Osteoblast (primary cell): ENCODE measurements around the gene INS. TPM values are rescaled to one million over a fixed set of nuclear protein-coding genes. Genes with fewer than 3 reads are reported as not detected.
A peak's percentile ranks its signal among the peaks of the same experiment; 100 is the strongest.

Source experiments
- DNase-seq: peaks from one replicate; pipeline ENCODE4 v3.0.0; 2011; ENCODE audit warnings: low spot score, mixed read lengths; ENCODE audit not compliant: insufficient read length; ENCODE audit errors: missing footprints
- H2AFZ ChIP-seq: 2 replicates; pipeline ENCODE4 v1.6.0; 2011; ENCODE audit warnings: mild to moderate bottlenecking, low read length
- H3K27ac ChIP-seq: 2 replicates; pipeline ENCODE4 v1.5.1; 2011; ENCODE audit warnings: mild to moderate bottlenecking, low read depth, low read length, moderate library complexity
- H3K27me3 ChIP-seq: 2 replicates; pipeline ENCODE4 v1.6.0; 2012; ENCODE audit warnings: mild to moderate bottlenecking, control low read depth, inconsistent platforms, low read length, moderate library complexity; ENCODE audit not compliant: insufficient read depth
- H3K36me3 ChIP-seq: 2 replicates; pipeline ENCODE4 v1.5.1; 2011; ENCODE audit warnings: mild to moderate bottlenecking, low read length, control low read depth, moderate library complexity; ENCODE audit not compliant: insufficient read depth
- H3K4me1 ChIP-seq: 2 replicates; pipeline ENCODE4 v1.5.1; 2011; ENCODE audit warnings: mild to moderate bottlenecking, low read length, control low read depth, moderate library complexity; ENCODE audit not compliant: insufficient read depth
- H3K4me2 ChIP-seq: 2 replicates; pipeline ENCODE4 v1.6.0; 2011; ENCODE audit warnings: mild to moderate bottlenecking, low read length; ENCODE audit not compliant: insufficient read depth
- H3K4me3 ChIP-seq: fragments of 200-600 bp; sonication (generic); 3 replicates; pipeline ENCODE4 v1.5.1; 2012; ENCODE audit warnings: mild to moderate bottlenecking, low read length, inconsistent platforms; ENCODE audit not compliant: insufficient read depth
- H3K79me2 ChIP-seq: 2 replicates; pipeline ENCODE4 v1.6.0; 2012; ENCODE audit warnings: mild to moderate bottlenecking, low read length, control low read depth, inconsistent platforms; ENCODE audit not compliant: insufficient read depth
- H3K9me3 ChIP-seq: 2 replicates; pipeline ENCODE4 v1.5.1; 2011; ENCODE audit warnings: low read depth, low read length, control low read depth
- H4K20me1 ChIP-seq: 2 replicates; pipeline ENCODE4 v1.6.0; 2012; ENCODE audit warnings: mild to moderate bottlenecking, low read length, control low read depth; ENCODE audit not compliant: insufficient read depth
- CTCF ChIP-seq: IDR thresholded peaks from 2 replicates; pipeline ENCODE4 v1.5.1; 2011; ENCODE audit warnings: mild to moderate bottlenecking, low read depth, low read length, moderate library complexity; ENCODE audit errors: extremely low read depth
- total RNA-seq: library from RNA; depleted of rRNA; stranded (reverse); fragments of >200 nt; gene quantifications from 2 replicates; pipeline ENCODE4 v1.2.3, GENCODE V29; 2012

Gene INS
- total RNA-seq, 1 donor: not detected

GRCh38 chr11:2129308-2129698 is 31.7 kb downstream of the INS start:
- H2AFZ ChIP-seq: no peak overlapping the region
- no peaks in the 10 kb centered on the region for H3K79me2 ChIP-seq
- TF ChIP-seq CTCF: no peak
- peaks cover 8% of the 10 kb centered on the region for H3K27me3 ChIP-seq
- no peak overlapping the region for H3K27ac ChIP-seq
- H3K9me3 ChIP-seq: no peaks in the 10 kb centered on the region
- no peaks in the 10 kb centered on the region for H3K4me1 ChIP-seq
- H3K4me3 ChIP-seq: no peak overlapping the region
- H3K36me3 ChIP-seq: no peaks in the 10 kb centered on the region
- no peak overlapping the region for H3K4me2 ChIP-seq
- no peaks in the 10 kb centered on the region for H4K20me1 ChIP-seq
- DNase-seq: peak; percentile 73

- H4K20me1 ChIP-seq: no peaks in the 10 kb centered on the region
- H3K27me3 ChIP-seq: peaks cover 3% of the 10 kb centered on the region
- H3K4me3 ChIP-seq: no peak overlapping the region
- DNase-seq: peak; percentile 83
- no peaks in the 10 kb centered on the region for H3K36me3 ChIP-seq
- H3K4me1 ChIP-seq: no peaks in the 10 kb centered on the region
- no peak overlapping the region for H3K4me2 ChIP-seq
- H3K79me2 ChIP-seq: no peaks in the 10 kb centered on the region
- no peak overlapping the region for H2AFZ ChIP-seq
- H3K27ac ChIP-seq: no peak overlapping the region
- no peak for TF ChIP-seq CTCF
- no peaks in the 10 kb centered on the region for H3K9me3 ChIP-seq
These were observed 32.3 kb downstream of the INS start for GRCh38 chr11:2128511-2129307.

GRCh38 chr11:2128130-2128510 is 32.9 kb downstream of the INS start:
- Histone ChIP-seq H3K4me1 (peaks cover under 1% of the 10 kb centered on the region), H3K79me2 (no peaks in the 10 kb centered on the region), H4K20me1 (no peaks in the 10 kb centered on the region), H3K27ac (no peak overlapping the region), H3K4me2 (no peak overlapping the region), H2AFZ (no peak overlapping the region), H3K9me3 (no peaks in the 10 kb centered on the region), H3K4me3 (no peak overlapping the region), H3K36me3 (no peaks in the 10 kb centered on the region), H3K27me3 (no peaks in the 10 kb centered on the region)
- TF ChIP-seq CTCF: no peak
- peak; percentile 50 for DNase-seq

GRCh38 chr11:2127482-2128129 is 33.4 kb downstream of the INS start:
- Histone ChIP-seq H3K4me1 (peaks cover 4% of the 10 kb centered on the region), H3K27ac (no peak overlapping the region)
- DNase-seq: no peak

More at GRCh38 chr11:2127482-2128129, 33.4 kb downstream of the INS start:
- no peaks in the 10 kb centered on the region for H3K9me3 ChIP-seq
- no peak overlapping the region for H3K4me3 ChIP-seq
- H4K20me1 ChIP-seq: no peaks in the 10 kb centered on the region
- no peak overlapping the region for H2AFZ ChIP-seq
- no peaks in the 10 kb centered on the region for H3K79me2 ChIP-seq
- H3K36me3 ChIP-seq: no peaks in the 10 kb centered on the region
- TF ChIP-seq CTCF: no peak
- H3K27me3 ChIP-seq: no peaks in the 10 kb centered on the region
- no peak overlapping the region for H3K4me2 ChIP-seq
